Sciatic nerve (tissue), 2 donors: ENCODE measurements around the gene NR3C1. TPM values are rescaled to one million over a fixed set of nuclear protein-coding genes. Genes with fewer than 3 reads are reported as not detected.
A peak's percentile ranks its signal among the peaks of the same experiment; 100 is the strongest.

Experiments
- ATAC-seq: fragments of 200-7000 bp; cut with Tn5 transposase; one replicate; pipeline ENCODE4 v1.9.1; 2020; ENCODE audit warnings: mild to moderate bottlenecking, moderate library complexity
- DNase-seq: peaks from one replicate; pipeline ENCODE4 v3.0.0-alpha.2; 2020; ENCODE audit warnings: low spot score
- intact Hi-C: fragments of 100-400 bp; cut with DNase I; formaldehyde crosslinking; loops from one replicate; pipeline ENCODE4 v1.14.2; 2022
- total RNA-seq: library from RNA; stranded (reverse); fragmentation: NEBNext Ultra II Directional; extraction: Animal tissue kit (Norgen Biotek cat#: 25700); gene quantifications from one replicate; pipeline ENCODE4 v1.2.1, GENCODE V29; 2021
- donor health status: DM: no; HTN: no; CAD: no.
- donor health status: DM: no; HTN: no; CAD: no.

Gene NR3C1
- total RNA-seq, 1 donor from 2014 or later: 148 TPM

DNA sequence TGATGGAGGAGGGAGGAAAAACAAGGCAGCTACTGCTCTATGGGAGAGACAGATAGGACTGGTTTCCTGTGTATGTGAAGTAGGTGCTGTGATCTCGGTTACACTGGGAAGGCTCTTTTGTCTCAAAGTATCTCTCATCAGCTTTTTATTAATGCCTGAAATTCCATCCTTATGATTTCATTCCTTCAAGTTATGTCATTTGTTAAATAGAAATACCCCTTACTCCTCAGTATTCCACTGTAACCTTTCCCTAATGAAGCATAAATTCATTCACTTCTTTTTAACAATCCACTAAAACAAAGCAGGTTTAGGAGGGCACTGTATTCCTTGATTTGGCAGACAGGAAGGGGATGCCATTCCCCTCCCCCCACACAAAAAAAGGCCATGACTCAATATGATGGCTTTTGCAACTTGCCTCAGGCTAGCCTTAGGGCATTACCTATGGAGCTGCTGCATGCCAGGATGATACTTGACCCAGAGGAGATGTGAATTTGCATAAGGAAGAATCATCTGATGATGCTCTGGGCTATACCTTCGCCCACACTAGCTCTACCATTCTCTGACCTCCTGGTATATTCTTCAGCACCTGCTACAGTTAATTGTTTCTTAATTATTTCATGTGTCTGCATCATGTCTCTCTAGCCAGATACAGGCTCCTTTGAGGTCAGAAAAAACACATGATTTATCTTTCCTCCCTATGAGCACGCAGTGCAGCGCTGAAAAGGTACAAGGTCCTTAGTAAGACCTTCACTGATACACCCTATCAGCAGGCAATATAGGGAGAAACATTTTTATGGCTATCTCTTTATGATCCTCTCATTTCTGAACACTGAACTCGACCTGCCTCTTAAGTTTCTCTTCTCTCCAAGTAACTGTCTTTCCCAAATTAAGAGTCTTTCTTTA lies 26.3 kb downstream of the NR3C1 start:
- no peak for DNase-seq
- intact Hi-C loops: no loop called here
- ATAC-seq: no peak

DNA sequence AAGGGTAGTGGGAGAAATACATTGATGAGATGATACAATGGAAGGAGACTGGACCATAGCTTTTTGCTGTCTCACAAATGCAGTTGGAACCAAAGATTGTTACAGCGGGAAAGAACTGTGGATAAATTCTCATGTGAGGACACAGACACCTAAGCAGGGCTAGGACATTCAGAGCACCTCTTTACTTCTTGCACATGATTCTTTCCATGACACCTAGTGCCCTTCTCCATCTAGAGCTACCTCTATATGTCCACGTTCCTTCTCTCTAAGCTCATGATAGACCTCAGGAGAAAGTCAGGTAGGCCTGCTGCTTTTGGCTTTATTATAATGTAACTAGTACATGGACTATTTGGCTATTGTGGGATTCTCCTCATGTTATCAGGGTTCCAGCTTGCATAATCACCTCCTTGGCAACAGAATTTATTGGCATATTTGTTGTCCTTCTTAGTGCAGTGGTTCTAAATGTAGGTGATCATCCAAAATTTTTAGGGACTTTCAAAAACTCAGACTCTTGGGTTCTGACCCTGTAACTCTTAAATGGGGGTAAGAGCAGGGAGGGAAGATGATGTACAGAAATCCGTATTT lies 27.2 kb downstream of the NR3C1 start:
- DNase-seq: no peak
- intact Hi-C loops: no loop called here
- no peak for ATAC-seq

DNA sequence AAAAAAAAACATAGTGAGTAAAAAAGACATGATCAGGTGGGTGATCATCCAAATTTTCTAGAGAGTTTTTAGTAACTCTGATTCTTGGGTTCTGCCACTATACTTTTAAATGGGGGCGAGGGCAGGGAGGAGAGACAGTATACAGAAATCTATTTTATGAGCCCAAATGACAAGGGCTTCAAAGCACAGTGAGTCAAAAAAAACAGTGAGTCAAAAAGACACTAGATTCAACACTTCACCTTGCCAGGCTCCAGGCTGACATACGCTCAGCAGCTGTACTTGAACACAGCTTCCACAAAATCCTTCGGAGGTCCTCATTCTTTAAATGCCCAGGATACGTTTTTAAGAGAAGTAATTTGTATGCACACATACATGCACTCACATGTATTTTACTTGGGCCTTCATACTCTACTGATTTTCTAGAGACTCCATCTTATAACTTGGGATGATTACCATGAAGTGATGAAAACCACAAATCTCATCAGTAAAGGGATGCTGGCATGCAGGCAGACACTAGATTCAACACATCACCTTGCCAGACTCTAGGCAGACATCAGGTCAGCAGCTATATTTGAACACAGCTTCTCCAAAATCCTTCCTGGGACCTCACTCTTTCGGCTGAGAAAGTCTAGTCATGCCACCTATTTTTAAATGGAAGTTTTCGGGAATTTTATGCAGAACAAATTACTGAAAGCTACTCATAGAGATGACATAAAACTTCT lies 28.8 kb downstream of the NR3C1 start:
- intact Hi-C loops: no loop called here
- no peak for ATAC-seq
- DNase-seq: no peak

GRCh38 chr5:143373076-143373475 lies 30.4 kb downstream of the NR3C1 start:
- ATAC-seq: no peak
- intact Hi-C loops: no loop called here
- DNase-seq: no peak

- intact Hi-C loops: no loop called here
- ATAC-seq (no peak), DNase-seq (no peak)
These were observed 31.2 kb downstream of the NR3C1 start for GRCh38 chr5:143372187-143372829.

- intact Hi-C loops: no loop called here
- no peak for DNase-seq
- ATAC-seq: no peak
These were observed 33.0 kb downstream of the NR3C1 start for GRCh38 chr5:143370440-143370839.

DNA sequence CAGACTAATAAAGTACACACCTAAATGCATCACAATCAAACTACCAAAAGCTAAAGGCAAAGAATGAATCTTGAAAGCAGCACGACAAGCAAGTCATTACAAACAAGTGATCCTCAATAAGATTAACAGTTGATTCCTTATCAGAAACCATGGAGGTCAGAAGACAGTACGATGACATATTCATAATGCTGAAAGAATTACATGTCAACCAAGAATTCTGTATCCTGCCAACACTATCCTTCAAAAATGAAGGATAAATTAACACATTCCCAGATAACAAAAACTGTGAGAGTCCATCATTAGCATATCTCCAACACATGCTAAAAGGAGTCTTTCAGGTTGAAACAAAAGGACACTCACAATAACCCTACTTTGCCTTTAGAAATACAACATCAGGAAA lies 39.4 kb downstream of the NR3C1 start:
- intact Hi-C loops: no loop called here

DNA sequence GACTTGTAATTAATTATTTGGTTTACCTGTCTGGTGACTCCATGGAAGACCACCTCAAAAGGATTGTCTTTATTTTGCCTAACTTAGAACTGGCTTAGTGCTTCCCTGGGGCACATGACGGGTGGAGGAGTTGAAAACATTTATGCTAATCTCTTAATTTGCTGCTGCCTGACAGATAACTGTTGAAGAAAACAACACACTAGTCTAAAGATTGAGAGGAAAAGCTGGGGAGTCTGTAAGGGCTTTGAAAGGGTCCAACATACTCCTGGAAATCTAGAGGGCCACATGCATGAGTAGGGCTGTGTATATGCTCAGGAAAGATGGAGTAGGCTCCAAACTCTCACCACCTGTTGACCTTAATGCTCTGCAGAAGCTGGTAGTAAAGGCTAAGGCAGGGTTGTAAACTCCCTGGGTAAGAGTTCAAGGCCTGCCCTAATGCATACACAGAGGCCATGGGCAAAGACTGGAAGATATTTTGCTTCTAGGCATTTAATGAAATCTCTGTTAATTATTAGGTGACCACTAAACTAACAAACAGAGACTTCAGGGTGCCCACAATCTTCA lies 40.7 kb downstream of the NR3C1 start:
- intact Hi-C loops: no loop called here
- ATAC-seq: no peak
- DNase-seq: no peak

More for the DNA sequence above, 39.4 kb downstream of the NR3C1 start:
- DNase-seq: no peak
- no peak for ATAC-seq

GRCh38 chr5:143361438-143361837 lies 42.0 kb downstream of the NR3C1 start:
- ATAC-seq (no peak), DNase-seq (no peak)
- intact Hi-C loops: no loop called here

DNA sequence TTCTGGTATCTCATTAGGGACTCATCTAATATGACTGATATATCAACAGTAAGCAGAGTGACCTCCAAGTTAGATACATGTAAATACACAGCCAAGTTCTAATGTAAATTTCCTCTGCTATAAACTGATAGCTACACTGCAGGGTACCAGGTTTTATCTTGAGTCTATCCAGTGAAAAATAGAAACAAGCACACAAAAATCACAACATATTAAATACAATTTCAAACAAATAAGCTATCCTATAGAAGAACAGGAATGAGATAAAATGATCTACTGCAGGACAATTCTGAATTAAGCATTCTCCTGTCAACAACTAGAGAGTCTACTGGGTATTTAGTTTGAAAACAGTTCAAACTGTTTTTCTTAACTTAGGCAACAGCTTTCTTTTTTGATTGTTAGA lies 42.7 kb downstream of the NR3C1 start:
- intact Hi-C loops: no loop called here
- DNase-seq (no peak), ATAC-seq (no peak)

- DNase-seq (no peak), ATAC-seq (no peak)
- intact Hi-C loops: no loop called here
These were observed 43.6 kb downstream of the NR3C1 start for GRCh38 chr5:143359869-143360268.

GRCh38 chr5:143356855-143357583 lies 46.5 kb downstream of the NR3C1 start:
- intact Hi-C loops: no loop called here
- ATAC-seq (no peak), DNase-seq (no peak)

- peak; percentile 81 for DNase-seq
- ATAC-seq: peak; percentile 90
- intact Hi-C loops: no loop called here
These were observed 47.8 kb downstream of the NR3C1 start for GRCh38 chr5:143355710-143356109.

GRCh38 chr5:143354025-143354424 lies 49.5 kb downstream of the NR3C1 start:
- DNase-seq (no peak), ATAC-seq (no peak)
- intact Hi-C loops: no loop called here

GRCh38 chr5:143352691-143353090 lies 50.8 kb downstream of the NR3C1 start:
- no peak for DNase-seq
- no peak for ATAC-seq
- intact Hi-C loops: no loop called here

DNA sequence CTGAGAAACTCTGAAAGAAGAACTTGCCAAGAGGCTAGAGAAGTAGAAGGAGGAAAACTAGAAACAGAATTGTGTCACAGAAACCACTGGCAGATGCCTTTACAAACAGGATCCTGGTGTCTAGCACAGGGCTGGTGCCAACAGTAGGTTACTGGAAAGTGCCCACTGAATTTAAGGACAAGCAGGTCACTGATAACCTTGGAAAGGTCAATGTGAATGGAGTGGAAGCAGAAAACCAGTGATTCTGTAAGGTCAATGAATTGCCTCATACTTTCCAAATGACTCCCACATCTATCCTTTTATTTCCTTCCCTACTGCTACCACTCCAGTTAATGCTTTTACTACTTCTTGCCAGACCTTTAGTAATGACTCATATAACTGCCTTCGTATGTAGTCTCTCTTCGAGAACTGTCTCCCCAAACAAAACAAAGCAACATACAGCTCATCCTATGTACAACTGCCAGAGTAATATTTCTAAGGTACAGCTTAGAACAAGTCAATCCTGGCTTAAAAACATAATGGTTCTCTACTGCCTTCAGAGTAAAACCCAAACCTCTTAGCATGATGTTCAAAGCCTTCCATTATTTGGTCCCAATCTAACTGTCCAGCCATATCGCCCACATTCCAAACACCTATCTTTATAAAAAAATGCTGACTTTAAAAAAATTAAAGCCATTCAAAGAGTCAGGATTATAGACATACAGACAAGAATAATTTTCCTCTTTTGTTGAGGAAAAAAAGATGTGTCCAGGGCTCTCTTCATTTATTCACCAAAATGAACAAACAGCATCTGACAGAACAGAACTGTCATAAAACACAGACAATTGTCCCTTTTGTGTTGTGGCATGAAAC lies 52.5 kb downstream of the NR3C1 start:
- no peak for DNase-seq
- no peak for ATAC-seq
- intact Hi-C loops: no loop called here

GRCh38 chr5:143350341-143350740 lies 53.1 kb downstream of the NR3C1 start:
- DNase-seq (no peak), ATAC-seq (no peak)
- intact Hi-C loops: no loop called here

- DNase-seq (no peak), ATAC-seq (no peak)
- intact Hi-C loops: no loop called here
These were observed 54.3 kb downstream of the NR3C1 start for GRCh38 chr5:143349177-143349576.
